ENCODE results near the gene IKZF1.

Gene IKZF1

DNA sequence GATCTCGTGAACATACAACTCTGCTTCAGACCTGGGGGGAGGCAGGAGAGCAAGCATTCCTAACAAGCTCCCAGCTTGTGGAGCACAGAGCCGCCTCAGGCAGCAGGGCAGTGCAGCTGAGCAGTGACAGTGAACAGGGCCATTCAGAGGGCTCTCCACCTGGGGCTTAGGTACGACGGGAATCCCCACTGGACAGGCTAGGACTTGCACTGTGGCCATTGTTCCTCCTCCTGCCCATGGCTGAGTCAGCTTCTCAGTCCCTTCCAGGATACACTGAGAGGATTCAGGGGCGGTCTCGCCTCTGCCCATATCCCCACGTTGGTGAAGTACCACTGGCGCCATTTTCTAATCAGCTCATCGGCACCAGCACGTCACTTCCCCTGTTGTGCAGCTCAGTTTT is 74.6 kb downstream of the IKZF1 start:
- Histone ChIP-seq H3K79me2 (ENCODE audit: insufficient read depth, low read depth) (no peaks in the 10 kb centered on the region), H3K27ac (no peak overlapping the region), H2AFZ (ENCODE audit: low read depth) (no peak overlapping the region), H3K4me3 (IDR thresholded peaks at IDR 0.05; ENCODE audit: insufficient read depth, low read depth, low read length) (no peak overlapping the region), H3K4me2 (no peak overlapping the region), H3K36me3 (ENCODE audit: insufficient read depth) (peaks cover 2% of the 10 kb centered on the region; the same call in 1 of the 2 replicates), H4K20me1 (ENCODE audit: insufficient read depth) (no peaks in the 10 kb centered on the region), H3K9ac (no peak overlapping the region), H3K4me1 (ENCODE audit: low read depth, poor library complexity, severe bottlenecking) (no peaks in the 10 kb centered on the region), H3K27me3 (ENCODE audit: insufficient read depth, low read depth) (no peaks in the 10 kb centered on the region)
- TF ChIP-seq, protein P1, sequence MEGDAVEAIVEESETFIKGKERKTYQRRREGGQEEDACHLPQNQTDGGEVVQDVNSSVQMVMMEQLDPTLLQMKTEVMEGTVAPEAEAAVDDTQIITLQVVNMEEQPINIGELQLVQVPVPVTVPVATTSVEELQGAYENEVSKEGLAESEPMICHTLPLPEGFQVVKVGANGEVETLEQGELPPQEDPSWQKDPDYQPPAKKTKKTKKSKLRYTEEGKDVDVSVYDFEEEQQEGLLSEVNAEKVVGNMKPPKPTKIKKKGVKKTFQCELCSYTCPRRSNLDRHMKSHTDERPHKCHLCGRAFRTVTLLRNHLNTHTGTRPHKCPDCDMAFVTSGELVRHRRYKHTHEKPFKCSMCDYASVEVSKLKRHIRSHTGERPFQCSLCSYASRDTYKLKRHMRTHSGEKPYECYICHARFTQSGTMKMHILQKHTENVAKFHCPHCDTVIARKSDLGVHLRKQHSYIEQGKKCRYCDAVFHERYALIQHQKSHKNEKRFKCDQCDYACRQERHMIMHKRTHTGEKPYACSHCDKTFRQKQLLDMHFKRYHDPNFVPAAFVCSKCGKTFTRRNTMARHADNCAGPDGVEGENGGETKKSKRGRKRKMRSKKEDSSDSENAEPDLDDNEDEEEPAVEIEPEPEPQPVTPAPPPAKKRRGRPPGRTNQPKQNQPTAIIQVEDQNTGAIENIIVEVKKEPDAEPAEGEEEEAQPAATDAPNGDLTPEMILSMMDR (conservative IDR thresholded peaks at IDR 0.05; ENCODE audit: low read depth, low read length), result no peak

DNA sequence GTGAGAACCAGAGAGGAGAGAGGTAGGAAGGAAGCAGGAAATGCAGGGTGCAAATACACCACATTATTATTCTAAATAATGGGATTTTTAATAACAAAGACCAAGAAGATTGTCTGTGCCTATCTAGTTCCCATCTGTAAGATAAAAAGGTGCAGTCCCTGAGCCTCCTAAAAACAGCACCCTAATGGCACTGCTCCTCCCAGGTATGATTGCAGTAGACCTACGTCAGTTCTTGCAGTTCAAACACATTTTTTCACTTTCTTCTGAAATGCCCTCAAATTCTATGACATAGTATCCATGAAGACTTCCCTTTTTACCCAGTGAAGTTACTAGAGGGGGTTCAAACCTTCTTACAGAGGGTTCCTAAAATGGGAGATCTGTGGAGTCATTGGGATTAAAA is 75.0 kb downstream of the IKZF1 start:
- no peaks in the 10 kb centered on the region for H3K79me2 ChIP-seq (ENCODE audit: insufficient read depth, low read depth)
- no peak overlapping the region for H3K9ac ChIP-seq
- H3K4me3 ChIP-seq (IDR thresholded peaks at IDR 0.05; ENCODE audit: insufficient read depth, low read depth, low read length), result no peak overlapping the region
- no peaks in the 10 kb centered on the region for H4K20me1 ChIP-seq (ENCODE audit: insufficient read depth)
- H2AFZ ChIP-seq (ENCODE audit: low read depth), result no peak overlapping the region
- H3K27ac ChIP-seq, result no peak overlapping the region
- no peak overlapping the region for H3K4me2 ChIP-seq
- no peaks in the 10 kb centered on the region for H3K27me3 ChIP-seq (ENCODE audit: insufficient read depth, low read depth)
- H3K4me1 ChIP-seq (ENCODE audit: low read depth, poor library complexity, severe bottlenecking), result no peaks in the 10 kb centered on the region
- H3K36me3 ChIP-seq (ENCODE audit: insufficient read depth), result peaks cover 2% of the 10 kb centered on the region; the same call in 1 of the 2 replicates
- TF ChIP-seq, protein P1 (conservative IDR thresholded peaks at IDR 0.05; ENCODE audit: low read depth, low read length), result no peak

DNA sequence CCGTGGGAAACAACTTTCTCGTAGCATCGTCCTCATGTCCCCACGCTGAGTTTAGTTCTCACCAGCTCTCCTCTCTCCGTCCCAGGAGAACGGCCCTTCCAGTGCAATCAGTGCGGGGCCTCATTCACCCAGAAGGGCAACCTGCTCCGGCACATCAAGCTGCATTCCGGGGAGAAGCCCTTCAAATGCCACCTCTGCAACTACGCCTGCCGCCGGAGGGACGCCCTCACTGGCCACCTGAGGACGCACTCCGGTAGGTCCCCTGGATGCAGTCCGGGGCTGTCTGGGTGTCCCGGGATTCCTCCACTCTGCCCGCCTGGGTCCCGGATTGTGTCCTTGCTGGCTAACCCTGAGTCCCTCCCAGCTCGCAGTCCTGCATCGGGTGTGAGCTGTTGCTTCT is 77.9 kb downstream of the IKZF1 start:
- no peak overlapping the region for H3K27ac ChIP-seq
- no peaks in the 10 kb centered on the region for H4K20me1 ChIP-seq (ENCODE audit: insufficient read depth)
- H3K4me3 ChIP-seq (IDR thresholded peaks at IDR 0.05; ENCODE audit: insufficient read depth, low read depth, low read length), result no peak overlapping the region
- H3K36me3 ChIP-seq (ENCODE audit: insufficient read depth), result peaks cover 4% of the 10 kb centered on the region; the same call in 1 of the 2 replicates
- TF ChIP-seq, protein P1 (conservative IDR thresholded peaks at IDR 0.05; ENCODE audit: low read depth, low read length), result no peak
- H3K4me2 ChIP-seq, result no peak overlapping the region
- H3K27me3 ChIP-seq (ENCODE audit: insufficient read depth, low read depth), result no peaks in the 10 kb centered on the region
- no peak overlapping the region for H3K9ac ChIP-seq
- no peak overlapping the region for H2AFZ ChIP-seq (ENCODE audit: low read depth)
- no peaks in the 10 kb centered on the region for H3K79me2 ChIP-seq (ENCODE audit: insufficient read depth, low read depth)
- H3K4me1 ChIP-seq (ENCODE audit: low read depth, poor library complexity, severe bottlenecking), result no peaks in the 10 kb centered on the region

DNA sequence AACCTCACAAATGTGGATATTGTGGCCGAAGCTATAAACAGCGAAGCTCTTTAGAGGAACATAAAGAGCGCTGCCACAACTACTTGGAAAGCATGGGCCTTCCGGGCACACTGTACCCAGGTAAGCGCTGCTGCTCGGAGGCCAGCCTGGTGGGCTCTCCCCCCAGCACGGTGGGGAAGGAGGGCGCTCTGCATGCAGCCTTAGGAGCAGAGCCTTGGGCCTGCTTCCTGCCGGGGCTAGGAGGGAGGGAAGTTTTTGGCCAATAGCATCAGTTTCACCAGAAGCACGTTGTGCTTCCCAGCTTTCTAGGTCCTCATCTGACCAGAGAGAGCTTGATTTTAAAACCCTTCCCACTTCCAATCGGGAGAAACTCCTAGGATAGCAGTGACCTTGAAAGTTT is 82.8 kb downstream of the IKZF1 start:
- no peaks in the 10 kb centered on the region for H3K27me3 ChIP-seq (ENCODE audit: insufficient read depth, low read depth)
- H3K79me2 ChIP-seq (ENCODE audit: insufficient read depth, low read depth), result no peaks in the 10 kb centered on the region
- no peak overlapping the region for H2AFZ ChIP-seq (ENCODE audit: low read depth)
- no peak overlapping the region for H3K4me3 ChIP-seq (IDR thresholded peaks at IDR 0.05; ENCODE audit: insufficient read depth, low read depth, low read length)
- TF ChIP-seq, protein P1 (conservative IDR thresholded peaks at IDR 0.05; ENCODE audit: low read depth, low read length), result no peak
- peaks cover 4% of the 10 kb centered on the region; the same call in 1 of the 2 replicates for H3K36me3 ChIP-seq (ENCODE audit: insufficient read depth)
- H3K27ac ChIP-seq, result no peak overlapping the region
- H3K4me1 ChIP-seq (ENCODE audit: low read depth, poor library complexity, severe bottlenecking), result peaks cover 14% of the 10 kb centered on the region
- no peak overlapping the region for H3K4me2 ChIP-seq
- no peaks in the 10 kb centered on the region for H4K20me1 ChIP-seq (ENCODE audit: insufficient read depth)
- H3K9ac ChIP-seq, result no peak overlapping the region
